ENCODE results near the gene NMBR.

DNA sequence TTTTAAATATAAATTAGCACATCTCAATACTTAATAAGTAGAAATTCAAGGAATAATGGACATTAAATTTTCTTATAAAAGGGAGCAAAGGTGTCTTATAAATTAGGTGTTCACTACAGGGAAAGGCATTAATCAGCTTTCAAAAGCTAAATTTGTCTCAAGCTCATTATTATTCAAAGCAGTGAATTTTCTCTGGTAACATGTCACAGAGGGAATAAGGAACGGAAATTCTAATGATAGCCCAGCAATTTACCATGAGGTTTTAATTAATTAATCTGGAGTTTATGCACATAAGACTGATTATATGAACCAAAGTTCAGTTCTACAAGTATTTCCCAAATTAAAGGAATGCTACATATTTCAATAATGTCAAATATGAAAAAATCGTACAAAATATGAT, 29.6 kb downstream of the NMBR start:
- TF ChIP-seq, protein P1, sequence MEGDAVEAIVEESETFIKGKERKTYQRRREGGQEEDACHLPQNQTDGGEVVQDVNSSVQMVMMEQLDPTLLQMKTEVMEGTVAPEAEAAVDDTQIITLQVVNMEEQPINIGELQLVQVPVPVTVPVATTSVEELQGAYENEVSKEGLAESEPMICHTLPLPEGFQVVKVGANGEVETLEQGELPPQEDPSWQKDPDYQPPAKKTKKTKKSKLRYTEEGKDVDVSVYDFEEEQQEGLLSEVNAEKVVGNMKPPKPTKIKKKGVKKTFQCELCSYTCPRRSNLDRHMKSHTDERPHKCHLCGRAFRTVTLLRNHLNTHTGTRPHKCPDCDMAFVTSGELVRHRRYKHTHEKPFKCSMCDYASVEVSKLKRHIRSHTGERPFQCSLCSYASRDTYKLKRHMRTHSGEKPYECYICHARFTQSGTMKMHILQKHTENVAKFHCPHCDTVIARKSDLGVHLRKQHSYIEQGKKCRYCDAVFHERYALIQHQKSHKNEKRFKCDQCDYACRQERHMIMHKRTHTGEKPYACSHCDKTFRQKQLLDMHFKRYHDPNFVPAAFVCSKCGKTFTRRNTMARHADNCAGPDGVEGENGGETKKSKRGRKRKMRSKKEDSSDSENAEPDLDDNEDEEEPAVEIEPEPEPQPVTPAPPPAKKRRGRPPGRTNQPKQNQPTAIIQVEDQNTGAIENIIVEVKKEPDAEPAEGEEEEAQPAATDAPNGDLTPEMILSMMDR (IDR thresholded peaks at IDR 0.05; ENCODE audit: low read length): no peak
- TF ChIP-seq EZH2 (optimal IDR thresholded peaks at IDR 0.05; ENCODE audit: low read depth, low read length): no peak
